Prostate gland (tissue), 2 donors: ENCODE results near the gene S100A16. TPM values are rescaled to one million over a fixed set of nuclear protein-coding genes. Genes with fewer than 3 reads are reported as not detected.

Source experiments
- DNase-seq: peaks from one replicate; pipeline ENCODE4 v3.0.0-alpha.2; 2019; ENCODE audit warnings: low spot score
- H3K27ac ChIP-seq, 2 donors: fragments of 200-600 bp; sonication (generic); 2 replicates each; pipeline ENCODE4 v1.5.1; 2017 to 2019
- H3K27me3 ChIP-seq: fragments of 200-600 bp; sonication (generic); replicated peaks from 2 replicates; pipeline ENCODE4 v1.5.1; 2019; ENCODE audit not compliant: insufficient read depth
- H3K36me3 ChIP-seq, 2 donors: fragments of 200-600 bp; sonication (generic); 1 replicate in 1 of 2; 2 replicates in 1 of 2; pipeline versions ENCODE4 v1.5.1 to v1.8.1; 2017 to 2019
- H3K4me1 ChIP-seq: fragments of 200-600 bp; sonication (generic); replicated peaks from 2 replicates; pipeline ENCODE4 v1.5.1; 2019
- H3K4me3 ChIP-seq, 2 donors: fragments of 200-600 bp; sonication (generic); 2 replicates each; pipeline ENCODE4 v1.5.1; 2017 to 2019
- H3K9me3 ChIP-seq: fragments of 200-600 bp; sonication (generic); 2 replicates; pipeline ENCODE4 v1.5.1; 2017
- POLR2A ChIP-seq: fragments of 450-650 bp; IDR thresholded peaks from one replicate; pipeline ENCODE4 v1.6.1; 2016; ENCODE audit warnings: antibody characterized with exemption, mild to moderate bottlenecking
- POLR2AphosphoS5 ChIP-seq: sonication (generic); formaldehyde crosslinking; IDR thresholded peaks from one replicate; pipeline ENCODE4 v1.6.1; 2017; ENCODE audit warnings: antibody characterized with exemption
- WGBS: methylation state at CpG from one replicate; pipeline ENCODE4 v1.1.5; 2018; 5-methylcytosine and 5-hydroxymethylcytosine counted together
- intact Hi-C: fragments of 100-400 bp; cut with DNase I; formaldehyde crosslinking; loops from one replicate; pipeline ENCODE4 v1.14.2; 2022
- total RNA-seq, 2 donors: library from RNA; depleted of rRNA; stranded (reverse); fragments of >200 nt; gene quantifications; one replicate each; pipeline ENCODE4 v1.1.0, GENCODE V29; 2016
- TF ChIP-seq, protein P1 (sequence below), 4 experiments: fragments of 200-600 bp in 2 of 4; fragments of 450-650 bp in 2 of 4; sonication (generic) in 2 of 4; IDR thresholded peaks; 1 replicate in 3 of 4; 2 replicates in 1 of 4; pipeline ENCODE4 v1.5.1; 2016 to 2019; ENCODE audit warnings: antibody characterized with exemption in 4 of 4, mild to moderate bottlenecking in 2 of 4, moderate library complexity in 2 of 4

S100A16 gene
- total RNA-seq, 2 donors from 2014 or later: 78.4 to 165 TPM

DNA sequence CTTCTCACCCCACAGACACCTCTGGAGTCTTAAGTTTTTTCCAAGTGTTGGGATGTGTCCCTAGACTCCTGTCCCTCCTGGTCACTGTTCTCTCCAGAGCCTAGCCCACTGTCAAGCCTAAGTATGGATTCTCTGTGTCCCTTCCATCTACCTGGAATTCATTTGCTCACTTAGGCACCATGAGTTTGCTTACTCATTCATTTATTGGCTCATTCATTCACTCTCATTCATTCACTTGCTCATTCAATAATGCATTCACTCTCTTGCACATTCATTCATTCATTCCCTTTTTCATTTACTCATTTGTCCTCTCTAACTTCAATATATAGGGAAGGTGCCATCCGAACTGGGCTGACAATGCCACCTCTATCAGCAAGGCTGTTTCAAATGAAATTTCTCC, 1.6 kb downstream of the S100A16 start:
- H3K4me1 ChIP-seq: peaks cover 4% of the 10 kb centered on the region
- intact Hi-C loops: no loop called here

DNA sequence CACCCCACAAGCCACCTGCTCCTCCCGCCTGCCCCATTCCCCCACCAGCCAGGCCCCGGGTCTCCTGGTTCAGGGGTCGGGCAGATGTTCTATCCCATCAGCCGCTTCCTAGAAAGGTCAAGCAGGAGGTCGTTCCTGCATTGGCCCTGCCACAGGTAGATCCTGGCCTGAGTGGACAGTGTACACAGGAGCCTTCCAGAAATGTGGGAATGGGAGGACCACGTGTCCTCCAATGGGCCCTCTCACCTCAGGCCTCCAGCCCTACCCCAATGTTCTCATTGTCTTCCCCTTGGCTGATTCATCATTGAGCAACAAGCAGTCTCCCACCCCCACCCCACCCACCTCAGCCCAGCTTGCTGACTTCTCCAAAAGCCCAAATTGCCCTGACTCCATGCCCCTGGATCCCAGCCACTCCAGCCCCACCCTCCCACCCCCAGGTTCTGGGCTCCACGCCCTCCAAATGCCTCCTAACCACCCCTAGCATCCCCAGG, 2.1 kb downstream of the S100A16 start:
- 68% methylated on average over 7 of the region's 7 CpGs for WGBS
- DNase-seq: no peak
- H3K36me3 ChIP-seq: peaks cover 0 to 7% of the 10 kb centered on the region in 2 donors
- peaks cover 4% of the 10 kb centered on the region for H3K4me1 ChIP-seq
- no peak overlapping the region for H3K4me3 ChIP-seq
- H3K27me3 ChIP-seq: no peaks in the 10 kb centered on the region
- peak overlapping the region; percentile 75 to 77 for H3K27ac ChIP-seq
- TF ChIP-seq, protein P1, sequence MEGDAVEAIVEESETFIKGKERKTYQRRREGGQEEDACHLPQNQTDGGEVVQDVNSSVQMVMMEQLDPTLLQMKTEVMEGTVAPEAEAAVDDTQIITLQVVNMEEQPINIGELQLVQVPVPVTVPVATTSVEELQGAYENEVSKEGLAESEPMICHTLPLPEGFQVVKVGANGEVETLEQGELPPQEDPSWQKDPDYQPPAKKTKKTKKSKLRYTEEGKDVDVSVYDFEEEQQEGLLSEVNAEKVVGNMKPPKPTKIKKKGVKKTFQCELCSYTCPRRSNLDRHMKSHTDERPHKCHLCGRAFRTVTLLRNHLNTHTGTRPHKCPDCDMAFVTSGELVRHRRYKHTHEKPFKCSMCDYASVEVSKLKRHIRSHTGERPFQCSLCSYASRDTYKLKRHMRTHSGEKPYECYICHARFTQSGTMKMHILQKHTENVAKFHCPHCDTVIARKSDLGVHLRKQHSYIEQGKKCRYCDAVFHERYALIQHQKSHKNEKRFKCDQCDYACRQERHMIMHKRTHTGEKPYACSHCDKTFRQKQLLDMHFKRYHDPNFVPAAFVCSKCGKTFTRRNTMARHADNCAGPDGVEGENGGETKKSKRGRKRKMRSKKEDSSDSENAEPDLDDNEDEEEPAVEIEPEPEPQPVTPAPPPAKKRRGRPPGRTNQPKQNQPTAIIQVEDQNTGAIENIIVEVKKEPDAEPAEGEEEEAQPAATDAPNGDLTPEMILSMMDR (IDR thresholded peaks at IDR 0.05): no peak
- TF ChIP-seq POLR2A: no peak
- no peak for TF ChIP-seq POLR2AphosphoS5
- intact Hi-C loops: no loop called here
- no peaks in the 10 kb centered on the region for H3K9me3 ChIP-seq

More for the DNA sequence above, 1.6 kb downstream of the S100A16 start:
- WGBS: 38% methylated on average over 1 of the region's 1 CpG
- Histone ChIP-seq H3K9me3 (no peaks in the 10 kb centered on the region), H3K27me3 (no peaks in the 10 kb centered on the region), H3K4me3 (no peak overlapping the region), H3K36me3 (peaks cover 0 to 7% of the 10 kb centered on the region in 2 donors), H3K27ac (no peak overlapping the region)
- no peak for DNase-seq
- TF ChIP-seq POLR2AphosphoS5 (no peak), POLR2A (no peak)
- TF ChIP-seq, protein P1 (IDR thresholded peaks at IDR 0.05): no peak

DNA sequence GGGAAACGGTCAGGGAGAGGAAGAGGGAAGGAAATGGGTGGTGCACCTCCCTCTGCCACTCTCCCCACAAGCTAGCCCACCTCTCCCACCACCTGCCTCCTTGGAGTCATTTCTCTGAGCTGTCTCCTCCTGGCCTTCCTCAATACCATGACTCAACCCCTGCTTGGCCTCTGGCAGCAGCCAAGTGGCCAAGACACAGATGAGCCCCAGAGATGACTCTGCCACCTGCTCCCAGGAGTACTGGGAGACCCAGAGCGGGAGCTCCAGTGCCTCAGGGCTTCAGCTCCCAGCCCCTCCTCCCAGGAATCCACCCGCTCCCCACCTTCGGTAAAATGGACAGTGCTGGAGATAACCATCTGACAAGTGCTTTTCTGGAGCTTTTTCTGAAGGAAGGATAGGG, 2.6 kb downstream of the S100A16 start:
- Histone ChIP-seq H3K9me3 (no peaks in the 10 kb centered on the region), H3K27ac (peak overlapping the region; percentile 75 to 77), H3K4me3 (no peak overlapping the region), H3K4me1 (peaks cover 4% of the 10 kb centered on the region), H3K36me3 (peaks cover 0 to 7% of the 10 kb centered on the region in 2 donors), H3K27me3 (no peaks in the 10 kb centered on the region)
- TF ChIP-seq POLR2AphosphoS5: no peak
- 40% methylated on average over 4 of the region's 4 CpGs for WGBS
- intact Hi-C loops: no loop called here
- DNase-seq: no peak

DNA sequence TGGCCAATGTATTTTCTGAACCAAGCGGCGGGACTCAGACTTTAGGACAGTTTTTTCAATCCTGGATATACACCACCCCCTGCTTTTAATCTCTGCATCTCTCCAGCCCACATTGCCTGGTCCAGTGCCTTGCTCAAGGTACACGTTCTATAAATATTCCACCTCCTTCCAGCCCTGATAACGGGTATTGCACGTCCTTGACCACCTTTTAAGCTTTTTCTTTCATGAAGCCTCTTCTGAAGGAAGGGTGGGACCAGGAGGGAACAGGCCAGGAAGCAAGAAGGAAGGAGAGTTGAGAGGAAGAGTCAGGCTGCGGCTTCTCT, 3.4 kb downstream of the S100A16 start:
- intact Hi-C loops: no loop called here
- no peak overlapping the region for H3K4me3 ChIP-seq
- no peak for DNase-seq
- no peaks in the 10 kb centered on the region for H3K9me3 ChIP-seq
- peaks cover 0 to 7% of the 10 kb centered on the region in 2 donors for H3K36me3 ChIP-seq
- 38% methylated on average over 6 of the region's 6 CpGs for WGBS
- H3K27ac ChIP-seq: peak overlapping the region; percentile 75 to 77
- no peaks in the 10 kb centered on the region for H3K27me3 ChIP-seq
- TF ChIP-seq POLR2A (no peak), POLR2AphosphoS5 (no peak)
- TF ChIP-seq, protein P1 (IDR thresholded peaks at IDR 0.05): no peak
- H3K4me1 ChIP-seq: peaks cover 4% of the 10 kb centered on the region

DNA sequence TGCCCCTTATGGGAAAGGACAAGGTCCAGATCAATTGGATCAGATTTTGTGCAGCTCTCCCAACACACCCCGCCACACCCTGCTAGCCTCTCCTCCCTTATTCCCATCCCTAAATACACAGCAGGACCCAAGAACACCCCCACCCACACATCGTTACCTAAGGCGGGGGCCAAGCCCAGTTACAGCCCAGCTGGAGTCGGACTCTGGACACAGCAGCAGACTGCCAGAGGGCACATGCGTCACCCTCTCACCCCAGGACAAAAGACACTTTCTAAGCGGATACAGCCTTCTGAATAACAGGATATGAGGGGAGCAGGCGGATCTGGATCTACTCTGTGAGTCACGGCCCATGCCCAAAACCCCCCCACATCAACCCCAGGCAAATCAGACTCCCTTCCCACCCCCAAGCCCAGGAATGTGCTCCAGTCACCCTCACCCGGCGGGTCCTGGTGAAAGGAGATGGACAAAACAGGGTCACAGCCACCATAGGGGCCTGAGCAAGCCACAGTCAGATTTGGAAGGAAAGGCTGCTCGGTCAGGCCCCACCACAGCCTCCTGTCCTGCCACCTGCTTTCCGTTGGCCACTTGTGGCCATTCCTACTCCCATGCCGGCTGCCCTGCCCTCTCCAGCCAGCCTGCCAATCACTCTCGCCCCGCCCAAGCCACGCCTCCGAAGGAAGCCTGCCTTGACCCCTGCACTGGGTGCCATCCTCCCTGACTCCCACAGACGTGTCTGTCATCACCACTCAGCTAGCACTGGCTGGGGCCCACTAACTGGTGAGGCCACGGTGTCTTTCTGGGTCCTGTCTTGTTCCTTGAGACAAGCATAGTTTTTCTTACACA, 4.0 kb downstream of the S100A16 start:
- H3K36me3 ChIP-seq: peaks cover 0 to 7% of the 10 kb centered on the region in 2 donors
- peak; percentile 50 for TF ChIP-seq POLR2AphosphoS5
- TF ChIP-seq POLR2A: no peak
- TF ChIP-seq, protein P1 (IDR thresholded peaks at IDR 0.05): peak in 1 of 4 experiments; percentile 15
- peaks cover 4% of the 10 kb centered on the region for H3K4me1 ChIP-seq
- peak overlapping the region; percentile 75 to 77 for H3K27ac ChIP-seq
- no peaks in the 10 kb centered on the region for H3K9me3 ChIP-seq
- H3K27me3 ChIP-seq: no peaks in the 10 kb centered on the region
- H3K4me3 ChIP-seq: peak overlapping the region in 1 of 2 donors; percentile 13
- DNase-seq: no peak
- intact Hi-C loops: no loop called here
- 35% methylated on average over 19 of the region's 19 CpGs for WGBS
